GM08714 (cell line): ENCODE results near the gene RHBG.

ENCODE experiments used
- H3K4me3 ChIP-seq: fragments of 200-500 bp; sonication (Bioruptor generic); 2 replicates; pipeline ENCODE4 v1.5.1; 2014; ENCODE audit warnings: mild to moderate bottlenecking, low read length, inconsistent platforms
- ZNF274 ChIP-seq: IDR thresholded peaks from 2 replicates; pipeline ENCODE4 v1.6.1; 2012; ENCODE audit warnings: mild to moderate bottlenecking, low read depth, low read length

The RHBG gene

DNA sequence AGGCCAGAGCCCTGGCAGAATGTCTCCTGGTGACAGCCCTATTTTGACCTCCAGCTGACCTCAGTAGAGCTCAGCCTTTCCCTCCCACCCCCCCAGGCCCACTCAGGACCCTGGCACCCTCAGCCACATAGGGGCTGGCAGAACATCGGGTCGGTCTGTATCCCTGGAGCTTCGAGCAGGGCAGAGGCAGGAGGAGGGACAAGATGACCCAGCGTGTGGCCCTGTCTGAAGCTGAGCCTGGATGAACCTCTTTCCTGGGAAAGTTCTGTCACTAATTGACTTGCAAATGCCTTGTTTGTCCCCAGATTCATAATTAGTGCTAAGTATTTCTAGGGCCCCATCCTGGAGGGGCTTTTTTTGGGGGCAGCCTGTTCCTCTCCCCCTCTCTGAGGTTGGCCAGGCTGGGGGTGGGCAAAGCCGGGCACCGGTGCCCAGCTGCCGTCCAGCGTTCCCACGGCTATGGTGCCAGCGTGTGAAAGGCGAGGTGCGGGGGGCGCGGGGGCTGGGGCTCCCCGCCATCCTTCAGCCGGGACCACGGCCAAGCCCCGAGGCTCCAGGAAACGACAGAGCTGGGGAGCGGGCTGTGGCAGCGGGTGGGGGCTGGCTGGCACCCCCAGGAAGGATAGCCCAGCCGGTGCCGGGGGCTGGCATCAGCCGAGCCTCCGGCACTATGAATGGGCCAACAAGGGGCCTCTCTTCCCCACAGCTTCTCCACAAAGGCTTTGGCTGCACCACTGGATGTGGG lies 31.4 kb downstream of the RHBG start:
- no peak overlapping the region for H3K4me3 ChIP-seq
- TF ChIP-seq ZNF274: no peak

- TF ChIP-seq ZNF274: no peak
- no peak overlapping the region for H3K4me3 ChIP-seq
Measured at GRCh38 chr1:156401041-156401574, 32.1 kb downstream of the RHBG start.

- TF ChIP-seq ZNF274: no peak
- no peak overlapping the region for H3K4me3 ChIP-seq
Measured at GRCh38 chr1:156401681-156402081, 32.7 kb downstream of the RHBG start.

GRCh38 chr1:156402331-156403020 lies 33.5 kb downstream of the RHBG start:
- no peak for TF ChIP-seq ZNF274
- no peak overlapping the region for H3K4me3 ChIP-seq

DNA sequence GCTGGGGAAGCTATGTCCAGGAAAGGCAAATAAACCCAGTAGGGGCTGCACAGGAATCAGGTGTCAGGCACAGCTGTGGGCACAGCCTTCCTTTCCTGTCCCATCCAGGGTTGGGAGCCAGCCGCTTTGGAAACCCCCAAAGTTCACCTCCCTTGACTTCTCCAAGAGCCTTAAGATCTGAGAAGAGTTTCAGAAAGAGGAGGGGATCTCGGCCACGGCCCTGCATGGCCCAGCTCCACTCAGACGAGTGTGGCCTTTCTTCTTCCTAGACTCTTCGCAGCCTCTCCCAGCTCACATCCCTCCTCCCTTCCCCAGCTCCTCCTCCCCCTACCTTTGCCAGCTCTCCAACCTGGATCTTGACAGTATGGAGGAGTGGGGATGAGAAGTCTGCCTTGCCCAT lies 36.7 kb downstream of the RHBG start:
- H3K4me3 ChIP-seq: no peak overlapping the region
- no peak for TF ChIP-seq ZNF274

DNA sequence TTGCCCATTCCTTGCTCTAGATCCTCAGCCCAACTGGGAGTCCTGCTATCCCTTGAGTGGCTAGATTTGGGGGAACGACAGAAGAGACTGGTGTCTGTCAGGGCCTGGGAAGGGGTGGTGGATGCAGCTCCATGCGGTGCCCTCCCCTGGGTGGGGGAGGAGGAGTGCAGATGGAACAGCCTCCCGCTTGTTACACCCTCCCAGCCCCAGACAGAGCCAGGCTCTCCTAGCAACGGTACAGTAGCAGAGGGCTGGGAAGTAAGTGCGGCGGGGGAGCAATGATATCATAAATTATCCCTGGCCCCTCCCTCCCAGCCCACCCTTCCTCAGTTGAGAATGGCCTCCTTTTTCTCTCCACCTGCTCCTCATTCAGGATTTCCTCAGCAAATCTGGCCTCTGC lies 37.2 kb downstream of the RHBG start:
- no peak overlapping the region for H3K4me3 ChIP-seq
- no peak for TF ChIP-seq ZNF274

DNA sequence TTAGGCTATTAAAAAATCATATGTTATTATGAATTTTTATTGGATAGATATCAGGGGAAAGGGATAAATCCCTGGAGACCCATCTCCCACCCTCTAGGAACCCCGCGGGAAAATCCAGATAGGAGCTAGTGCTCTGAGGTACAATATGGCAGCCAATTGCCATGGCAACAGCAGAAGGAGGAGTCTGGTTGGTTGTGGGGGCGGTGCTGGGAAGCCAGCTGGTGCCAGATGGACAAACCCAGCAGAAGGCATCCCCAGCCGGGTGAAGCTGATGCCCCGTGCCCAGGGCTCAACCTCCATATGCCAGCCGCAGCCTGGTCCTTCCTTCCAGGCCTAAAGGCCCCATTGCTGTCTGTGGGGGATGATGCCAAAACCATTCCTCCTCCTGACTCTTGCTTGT lies 38.3 kb downstream of the RHBG start:
- H3K4me3 ChIP-seq: no peak overlapping the region
- TF ChIP-seq ZNF274: no peak

DNA sequence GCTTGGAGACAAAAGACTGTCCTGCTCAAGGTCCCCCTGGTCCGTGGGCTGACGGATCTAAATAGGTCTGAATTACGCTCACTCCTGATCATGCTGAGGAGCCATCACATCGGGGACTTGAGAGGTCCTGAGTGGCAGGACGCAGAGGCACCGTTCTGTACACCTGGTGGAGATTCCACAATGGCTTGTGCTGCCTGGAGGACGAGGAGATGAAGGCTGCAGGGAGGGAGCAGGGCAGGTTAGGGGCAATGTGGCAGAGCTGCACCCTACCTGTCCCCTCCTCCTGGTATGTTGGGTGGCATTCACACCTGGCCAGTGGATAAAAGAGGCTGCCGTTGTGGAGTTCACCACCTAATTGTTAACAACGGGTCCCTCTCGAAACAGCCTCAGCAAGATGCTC lies 38.7 kb downstream of the RHBG start:
- TF ChIP-seq ZNF274: no peak
- H3K4me3 ChIP-seq: no peak overlapping the region

- H3K4me3 ChIP-seq: no peak overlapping the region
- TF ChIP-seq ZNF274: no peak
Measured at GRCh38 chr1:156409439-156409838, 40.4 kb downstream of the RHBG start.

GRCh38 chr1:156410238-156410637 lies 41.2 kb downstream of the RHBG start:
- TF ChIP-seq ZNF274: no peak
- no peak overlapping the region for H3K4me3 ChIP-seq

DNA sequence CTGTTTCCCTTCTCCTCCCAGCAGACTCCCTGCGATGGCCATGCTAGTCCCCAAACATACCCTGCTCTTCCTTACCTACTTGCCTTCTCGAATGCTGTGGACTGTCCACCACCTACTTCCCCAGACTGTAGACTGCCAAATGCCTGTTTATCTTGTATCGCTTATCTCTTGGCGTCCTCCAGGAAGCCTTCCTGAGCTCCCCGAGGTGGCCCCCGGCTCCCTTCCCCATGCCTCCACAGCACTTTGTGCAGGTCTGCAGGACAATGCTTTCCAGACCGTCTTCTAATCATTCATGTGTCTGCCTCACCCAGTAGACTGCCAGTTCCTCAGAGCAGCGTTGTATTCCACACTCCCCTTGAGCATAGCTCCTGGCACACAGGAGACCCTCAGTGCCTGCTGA lies 41.7 kb downstream of the RHBG start:
- no peak for TF ChIP-seq ZNF274
- no peak overlapping the region for H3K4me3 ChIP-seq

- H3K4me3 ChIP-seq: no peak overlapping the region
- no peak for TF ChIP-seq ZNF274
Measured at GRCh38 chr1:156412653-156413321, 43.8 kb downstream of the RHBG start.

DNA sequence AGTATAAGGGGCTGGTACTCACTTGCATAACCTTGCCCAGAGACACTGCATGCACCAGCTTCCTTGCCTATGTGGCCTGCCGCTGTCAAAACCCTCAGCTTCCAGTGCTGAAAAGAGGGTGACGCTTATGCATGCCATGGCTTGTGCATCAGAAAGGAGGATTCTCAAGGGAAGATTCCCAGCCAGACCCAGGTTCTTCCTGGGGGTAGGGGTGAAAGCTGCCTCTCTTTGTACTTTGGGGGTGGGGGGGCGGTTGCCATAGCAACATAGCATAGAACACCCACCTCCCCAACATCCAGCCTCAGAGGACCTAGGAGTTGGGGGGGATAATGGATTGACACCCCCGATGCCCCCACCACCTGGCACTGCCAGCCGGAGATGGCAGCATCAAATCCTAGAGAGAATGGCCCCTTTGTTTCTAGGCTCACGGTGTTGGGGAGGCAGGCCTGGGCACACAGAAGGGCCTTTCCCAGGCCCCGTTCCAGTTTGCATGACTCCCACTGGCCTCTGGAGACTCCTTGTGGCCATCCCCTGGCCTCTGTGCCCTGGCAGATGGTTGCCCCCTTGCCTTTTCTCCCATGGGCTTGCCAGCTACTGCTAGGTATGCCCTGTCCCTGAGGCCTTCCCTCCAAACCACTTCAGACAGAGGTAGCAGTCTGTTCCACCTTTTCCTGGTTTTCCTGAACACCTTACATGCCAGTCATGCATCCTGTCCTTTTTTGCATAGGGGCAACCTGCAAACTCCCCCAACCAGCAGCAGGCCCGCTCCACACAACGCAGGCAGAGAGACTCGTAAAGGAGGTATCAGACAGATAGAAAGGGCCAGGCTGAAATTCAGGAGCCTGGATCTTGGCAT lies 44.6 kb downstream of the RHBG start:
- no peak for TF ChIP-seq ZNF274
- H3K4me3 ChIP-seq: no peak overlapping the region
